Upper lobe of right lung (tissue), 1 donor: ENCODE results near the gene MAP2K5. TPM values are rescaled to one million over a fixed set of nuclear protein-coding genes. Genes with fewer than 3 reads are reported as not detected.

Source experiments
- ATAC-seq: fragments of 200-7000 bp; cut with Tn5 transposase; one replicate; pipeline ENCODE4 v1.9.1; 2020; ENCODE audit warnings: mild to moderate bottlenecking, moderate library complexity
- DNase-seq: peaks from one replicate; pipeline ENCODE4 v3.0.0-alpha.2; 2020
- H3K27ac ChIP-seq: fragments of 200-600 bp; one replicate; pipeline ENCODE4 v1.8.0; 2022
- H3K27me3 ChIP-seq: fragments of 200-600 bp; one replicate; pipeline ENCODE4 v1.8.0; 2022; ENCODE audit warnings: mild to moderate bottlenecking
- H3K36me3 ChIP-seq: fragments of 200-600 bp; one replicate; pipeline ENCODE4 v1.8.0; 2022
- H3K4me1 ChIP-seq: fragments of 200-600 bp; one replicate; pipeline ENCODE4 v1.8.0; 2022
- H3K4me3 ChIP-seq: fragments of 200-600 bp; one replicate; pipeline ENCODE4 v1.8.0; 2022; ENCODE audit warnings: mild to moderate bottlenecking
- H3K9me3 ChIP-seq: fragments of 200-600 bp; one replicate; pipeline ENCODE4 v1.8.0; 2022
- CTCF ChIP-seq: fragments of 200-600 bp; IDR thresholded peaks from one replicate; pipeline ENCODE4 v1.8.0; 2022; ENCODE audit warnings: antibody characterized with exemption
- intact Hi-C: fragments of 100-400 bp; cut with DNase I; formaldehyde crosslinking; loops from one replicate; pipeline ENCODE4 v1.11.0; 2022
- total RNA-seq: library from RNA; stranded (reverse); fragmentation: NEBNext Ultra II Directional; extraction: Animal tissue kit (Norgen Biotek cat#: 25700); gene quantifications from one replicate; pipeline ENCODE4 v1.2.1, GENCODE V29; 2021
- donor health status: DM: no; HTN: yes; CAD: no; lungs with severe emphysema.

MAP2K5 gene
- total RNA-seq, 1 donor from 2014 or later = 18.3 TPM

GRCh38 chr15:67769497-67770357, 227.2 kb downstream of the MAP2K5 start:
- Histone ChIP-seq H3K36me3 (no peaks in the 10 kb centered on the region), H3K9me3 (no peaks in the 10 kb centered on the region), H3K4me3 (no peak overlapping the region), H3K27me3 (no peaks in the 10 kb centered on the region), H3K27ac (no peak overlapping the region), H3K4me1 (no peaks in the 10 kb centered on the region)
- TF ChIP-seq CTCF = no peak
- ATAC-seq (no peak), DNase-seq (no peak)
- intact Hi-C loops = no loop called here

GRCh38 chr15:67770358-67770628, 227.8 kb downstream of the MAP2K5 start:
- no peak overlapping the region for H3K4me3 ChIP-seq
- no peaks in the 10 kb centered on the region for H3K27me3 ChIP-seq
- intact Hi-C loops = no loop called here
- no peak overlapping the region for H3K27ac ChIP-seq
- H3K9me3 ChIP-seq = no peaks in the 10 kb centered on the region
- no peaks in the 10 kb centered on the region for H3K36me3 ChIP-seq
- no peak for DNase-seq
- no peak for ATAC-seq
- TF ChIP-seq CTCF = no peak
- H3K4me1 ChIP-seq = no peaks in the 10 kb centered on the region

DNA sequence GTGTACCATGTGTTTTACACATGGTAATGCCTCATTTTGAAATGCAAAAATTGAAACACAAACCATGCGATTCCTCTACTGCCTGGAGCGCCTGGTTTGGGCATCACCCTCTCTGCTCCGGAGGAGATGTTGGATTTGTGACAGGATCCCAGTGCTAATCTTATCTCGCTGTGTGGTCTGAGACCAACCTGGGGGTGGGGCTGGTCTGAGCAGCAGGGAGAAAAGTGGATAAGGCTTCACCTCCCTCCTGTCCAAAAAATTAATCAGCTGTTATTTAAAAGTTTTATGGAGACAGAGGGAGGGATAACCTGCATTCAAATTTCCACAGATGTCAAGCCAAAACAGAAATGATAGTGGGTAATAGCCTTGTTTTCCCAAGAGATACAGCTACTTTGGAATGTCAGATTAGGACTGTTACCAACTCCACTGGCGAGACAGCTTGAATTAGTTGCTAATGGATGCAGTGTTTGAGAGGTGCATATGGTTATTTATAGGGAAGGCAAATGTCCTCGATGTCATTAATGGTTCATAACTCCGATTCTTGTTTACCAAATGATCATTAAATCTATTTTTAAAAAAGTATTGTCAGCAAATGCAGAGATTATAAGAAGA, 228.8 kb downstream of the MAP2K5 start:
- Histone ChIP-seq H3K4me1 (no peaks in the 10 kb centered on the region), H3K27me3 (no peaks in the 10 kb centered on the region), H3K27ac (no peak overlapping the region), H3K4me3 (no peak overlapping the region), H3K36me3 (no peaks in the 10 kb centered on the region), H3K9me3 (no peaks in the 10 kb centered on the region)
- intact Hi-C loops = no loop called here
- no peak for TF ChIP-seq CTCF
- ATAC-seq (no peak), DNase-seq (no peak)

- H3K27ac ChIP-seq = no peak overlapping the region
- no peak overlapping the region for H3K4me3 ChIP-seq
- H3K27me3 ChIP-seq = no peaks in the 10 kb centered on the region
- no peak for TF ChIP-seq CTCF
- DNase-seq = no peak
- no peaks in the 10 kb centered on the region for H3K4me1 ChIP-seq
- no peak for ATAC-seq
- H3K36me3 ChIP-seq = no peaks in the 10 kb centered on the region
- intact Hi-C loops = no loop called here
- H3K9me3 ChIP-seq = no peaks in the 10 kb centered on the region
Measured at GRCh38 chr15:67774626-67775025, 232.1 kb downstream of the MAP2K5 start.

DNA sequence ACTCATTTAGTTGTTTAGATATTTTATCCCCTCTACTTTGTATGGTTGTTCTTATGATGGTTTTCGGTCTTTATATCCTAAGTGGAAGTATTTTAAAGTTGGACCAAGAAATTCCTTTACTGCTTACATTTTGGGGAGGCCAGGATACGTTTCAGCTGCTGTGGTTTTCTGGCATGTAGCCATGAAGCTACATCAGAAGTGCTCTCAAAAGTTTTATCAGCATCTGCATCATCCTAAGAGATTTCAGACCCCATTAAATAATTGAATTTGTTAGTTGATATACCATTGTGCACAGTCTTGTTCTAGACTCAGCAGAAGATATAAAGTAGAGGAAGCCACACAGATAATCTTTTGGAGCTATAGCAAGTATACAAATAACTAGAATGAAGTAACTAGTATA, 232.7 kb downstream of the MAP2K5 start:
- no peaks in the 10 kb centered on the region for H3K9me3 ChIP-seq
- DNase-seq (no peak), ATAC-seq (no peak)
- no peaks in the 10 kb centered on the region for H3K4me1 ChIP-seq
- no peak overlapping the region for H3K27ac ChIP-seq
- H3K4me3 ChIP-seq = no peak overlapping the region
- no peaks in the 10 kb centered on the region for H3K36me3 ChIP-seq
- intact Hi-C loops = no loop called here
- no peak for TF ChIP-seq CTCF
- H3K27me3 ChIP-seq = no peaks in the 10 kb centered on the region
